ENCODE data around the gene IGFALS.
"Not testable (repeated sequence)": the region's sequence is repeated elsewhere in the genome, so short reads cannot be mapped to it uniquely, and the experiment has no call there.

IGFALS gene

GRCh38 chr16:1818204-1818872, 24.8 kb upstream of the IGFALS start:
- no peak for DNase-seq

- no peak for DNase-seq
Measured at GRCh38 chr16:1817716-1818115, 24.2 kb upstream of the IGFALS start.

GRCh38 chr16:1817276-1817589, 23.7 kb upstream of the IGFALS start:
- DNase-seq, result no peak

- no peak for DNase-seq
Measured at GRCh38 chr16:1816396-1817275, 23.1 kb upstream of the IGFALS start.

GRCh38 chr16:1815461-1815860, 22.0 kb upstream of the IGFALS start:
- DNase-seq, result no peak

- peak in 1 of 14 donors; percentile 49 for DNase-seq
Measured at GRCh38 chr16:1812732-1813163, 19.2 kb upstream of the IGFALS start.

- no peak for DNase-seq
Measured at GRCh38 chr16:1810536-1810935, 17.0 kb upstream of the IGFALS start.

GRCh38 chr16:1810106-1810505, 16.6 kb upstream of the IGFALS start:
- no peak for DNase-seq

- DNase-seq, result no peak
Measured at GRCh38 chr16:1809281-1809801, 15.8 kb upstream of the IGFALS start.

- no peak for DNase-seq
Measured at GRCh38 chr16:1808691-1809090, 15.2 kb upstream of the IGFALS start.

GRCh38 chr16:1807626-1808025, 14.1 kb upstream of the IGFALS start:
- no peak for DNase-seq

- DNase-seq, result no peak
Measured at GRCh38 chr16:1800701-1801100, 7.2 kb upstream of the IGFALS start.

GRCh38 chr16:1799263-1799662, 5.8 kb upstream of the IGFALS start:
- not testable (repeated sequence) for DNase-seq

- no peak for DNase-seq
Measured at GRCh38 chr16:1794908-1795666, 1.6 kb upstream of the IGFALS start.

- DNase-seq, result no peak
Measured at GRCh38 chr16:1794221-1794871, 841 bp upstream of the IGFALS start.

- DNase-seq, result no peak
Measured at GRCh38 chr16:1792836-1793577, 498 bp downstream of the IGFALS start.

- DNase-seq, result no peak
Measured at GRCh38 chr16:1791943-1792812, 1.3 kb downstream of the IGFALS start.

- no peak for DNase-seq
Measured at GRCh38 chr16:1791256-1791942, 2.1 kb downstream of the IGFALS start.

GRCh38 chr16:1790611-1791255, 2.8 kb downstream of the IGFALS start:
- peak in 1 of 14 donors; percentile 52 for DNase-seq

GRCh38 chr16:1790261-1790610, 3.3 kb downstream of the IGFALS start:
- DNase-seq, result no peak
